Fibroblast of mammary gland (primary cell): ENCODE measurements around the gene MUC22.
A peak's percentile ranks its signal among the peaks of the same experiment; 100 is the strongest.

Experiments used
- DNase-seq: peaks from one replicate; pipeline ENCODE4 v3.0.0-alpha.2; 2010; ENCODE audit warnings: low read depth
- H3K4me3 ChIP-seq: 2 replicates; pipeline ENCODE4 v1.5.1; 2011; ENCODE audit warnings: low read depth, mild to moderate bottlenecking, low read length, moderate library complexity; ENCODE audit not compliant: control insufficient read depth
- CTCF ChIP-seq: conservative IDR thresholded peaks from 2 replicates; pipeline ENCODE4 v1.5.1; 2011; ENCODE audit warnings: low read depth, low read length, inconsistent platforms; ENCODE audit not compliant: control insufficient read depth, insufficient read depth

Gene MUC22

GRCh38 chr6:31037169-31037568 is 26.9 kb downstream of the MUC22 start:
- TF ChIP-seq CTCF: no peak
- peak; percentile 6 for DNase-seq
- no peak overlapping the region for H3K4me3 ChIP-seq

GRCh38 chr6:31037682-31038081 is 27.4 kb downstream of the MUC22 start:
- peak; percentile 22 for DNase-seq
- no peak overlapping the region for H3K4me3 ChIP-seq
- TF ChIP-seq CTCF: no peak

- H3K4me3 ChIP-seq: no peak overlapping the region
- no peak for DNase-seq
- TF ChIP-seq CTCF: no peak
Observed at GRCh38 chr6:31038559-31038958, 28.3 kb downstream of the MUC22 start.

- no peak for DNase-seq
- no peak overlapping the region for H3K4me3 ChIP-seq
- TF ChIP-seq CTCF: no peak
Observed at GRCh38 chr6:31040801-31041200, 30.5 kb downstream of the MUC22 start.

GRCh38 chr6:31041372-31041974 is 31.2 kb downstream of the MUC22 start:
- H3K4me3 ChIP-seq: no peak overlapping the region
- no peak for TF ChIP-seq CTCF
- no peak for DNase-seq

- peak; percentile 76 for TF ChIP-seq CTCF
- no peak overlapping the region for H3K4me3 ChIP-seq
- DNase-seq: peak; percentile 76
Observed at GRCh38 chr6:31042806-31043205, 32.5 kb downstream of the MUC22 start.

GRCh38 chr6:31048099-31048498 is 37.8 kb downstream of the MUC22 start:
- DNase-seq: no peak
- no peak for TF ChIP-seq CTCF
- H3K4me3 ChIP-seq: no peak overlapping the region
